GM23338 (cell line): ENCODE data around the gene DENND2C. TPM values are rescaled to one million over a fixed set of nuclear protein-coding genes. Genes with fewer than 3 reads are reported as not detected.

ENCODE experiments used
- ATAC-seq: fragments of 200-7000 bp; cut with Tn5 transposase; 3 replicates; pipeline ENCODE4 v1.9.1; 2020
- DNase-seq: peaks from one replicate; pipeline ENCODE4 v3.0.0-alpha.2; 2015; ENCODE audit warnings: low spot score
- H2AFZ ChIP-seq: fragments of 200-600 bp; sonication (generic); 2 replicates; pipeline ENCODE4 v1.8.0; 2016; ENCODE audit warnings: antibody characterized with exemption, mild to moderate bottlenecking, moderate library complexity
- H3F3A ChIP-seq: fragments of 200-600 bp; sonication (generic); replicated peaks from 2 replicates; pipeline ENCODE4 v1.8.0; 2017; ENCODE audit warnings: antibody characterized with exemption, mixed run types, low read depth
- H3K27ac ChIP-seq: fragments of 200-600 bp; sonication (generic); 2 replicates; pipeline ENCODE4 v1.6.1; 2016; ENCODE audit warnings: low read depth
- H3K27me3 ChIP-seq: fragments of 200-600 bp; sonication (generic); 2 replicates; pipeline ENCODE4 v1.8.0; 2016; ENCODE audit warnings: mild to moderate bottlenecking, mixed run types, moderate library complexity; ENCODE audit not compliant: insufficient read depth
- H3K36me3 ChIP-seq: fragments of 200-600 bp; sonication (generic); 2 replicates; pipeline ENCODE4 v1.8.0; 2016; ENCODE audit warnings: mild to moderate bottlenecking; ENCODE audit not compliant: insufficient read depth
- H3K4me1 ChIP-seq: fragments of 200-600 bp; sonication (generic); 2 replicates; pipeline ENCODE4 v1.8.0; 2016; ENCODE audit warnings: mild to moderate bottlenecking, moderate library complexity; ENCODE audit not compliant: insufficient read depth
- H3K4me2 ChIP-seq: fragments of 200-600 bp; sonication (generic); 2 replicates; pipeline ENCODE4 v1.7.1; 2017; ENCODE audit warnings: mixed run types
- H3K4me3 ChIP-seq: fragments of 200-600 bp; sonication (generic); 2 replicates; pipeline ENCODE4 v1.6.1; 2016; ENCODE audit warnings: mixed run types
- H3K79me2 ChIP-seq: fragments of 200-600 bp; sonication (generic); replicated peaks from 2 replicates; pipeline ENCODE4 v1.8.0; 2017; ENCODE audit warnings: mild to moderate bottlenecking; ENCODE audit not compliant: insufficient read depth
- H3K9me2 ChIP-seq: fragments of 200-600 bp; sonication (generic); 2 replicates; pipeline ENCODE4 v1.8.0; 2017; ENCODE audit not compliant: insufficient read depth
- H4K20me1 ChIP-seq: fragments of 200-600 bp; sonication (generic); replicated peaks from 2 replicates; pipeline ENCODE4 v1.8.0; 2017; ENCODE audit warnings: mild to moderate bottlenecking; ENCODE audit not compliant: insufficient read depth
- H3K27ac Mint-ChIP-seq: 2 replicates; pipeline ENCODE4 v1.8.0; 2020; ENCODE audit warnings: inconsistent platforms, mild to moderate bottlenecking, moderate library complexity, mixed read lengths
- H3K27me3 Mint-ChIP-seq: 3 replicates; pipeline ENCODE4 v1.8.0; 2022; ENCODE audit warnings: low read depth, mild to moderate bottlenecking, moderate library complexity, mixed read lengths, inconsistent platforms; ENCODE audit not compliant: insufficient read depth, poor library complexity
- H3K36me3 Mint-ChIP-seq: 3 replicates; pipeline ENCODE4 v1.8.0; 2021; ENCODE audit warnings: low read depth, mild to moderate bottlenecking, inconsistent platforms, moderate library complexity, mixed read lengths
- H3K4me1 Mint-ChIP-seq: 3 replicates; pipeline ENCODE4 v1.8.0; 2020; ENCODE audit warnings: mild to moderate bottlenecking, inconsistent platforms, mixed read lengths
- H3K4me3 Mint-ChIP-seq: 3 replicates; pipeline ENCODE4 v1.8.0; 2021; ENCODE audit warnings: moderate library complexity, mild to moderate bottlenecking, inconsistent platforms, mixed read lengths
- H3K9me3 Mint-ChIP-seq: 3 replicates; pipeline ENCODE4 v1.8.0; 2020; ENCODE audit warnings: moderate library complexity, mild to moderate bottlenecking, inconsistent platforms, mixed read lengths
- CREB1 ChIP-seq: fragments of 250-450 bp; sonication (Bioruptor Pico); IDR thresholded peaks from 2 replicates; pipeline ENCODE4 v1.5.0; 2020; ENCODE audit warnings: low read depth, mild to moderate bottlenecking, moderate library complexity
- ETS1 ChIP-seq: IDR thresholded peaks from 2 replicates; pipeline ENCODE4 v1.6.1; 2016; ENCODE audit warnings: antibody characterized with exemption
- EZH2 ChIP-seq: fragments of 200-600 bp; sonication (generic); IDR thresholded peaks from one replicate; pipeline ENCODE4 v1.8.0; 2017; ENCODE audit warnings: antibody characterized with exemption, mild to moderate bottlenecking, low read depth; ENCODE audit not compliant: unreplicated experiment
- EZH2phosphoT487 ChIP-seq: fragments of 200-600 bp; sonication (generic); IDR thresholded peaks from one replicate; pipeline ENCODE4 v1.8.1; 2018; ENCODE audit warnings: antibody characterized with exemption; ENCODE audit not compliant: unreplicated experiment
- JUNB ChIP-seq: IDR thresholded peaks from one replicate; pipeline ENCODE4 v1.6.1; 2016; ENCODE audit warnings: antibody characterized with exemption; ENCODE audit not compliant: unreplicated experiment
- NANOG ChIP-seq: IDR thresholded peaks from 2 replicates; pipeline ENCODE4 v1.6.1; 2016; ENCODE audit warnings: antibody characterized with exemption, borderline replicate concordance
- POLR2AphosphoS5 ChIP-seq: IDR thresholded peaks from 2 replicates; pipeline ENCODE4 v1.6.1; 2016; ENCODE audit warnings: antibody characterized with exemption, low read depth
- STAT1 ChIP-seq: IDR thresholded peaks from one replicate; pipeline ENCODE4 v1.6.1; 2016; ENCODE audit warnings: antibody characterized with exemption; ENCODE audit not compliant: unreplicated experiment
- ZNF114 ChIP-seq: fragments of 250-450 bp; sonication (Bioruptor Pico); IDR thresholded peaks from 2 replicates; pipeline ENCODE4 v1.5.0; 2020; ENCODE audit warnings: mild to moderate bottlenecking, moderate library complexity
- ZNF331 ChIP-seq: fragments of 250-450 bp; sonication (Bioruptor Pico); IDR thresholded peaks from 2 replicates; pipeline ENCODE4 v1.5.0; 2020; ENCODE audit warnings: low read depth, mild to moderate bottlenecking, moderate library complexity
- polyA plus RNA-seq: library from polyadenylated mRNA; unstranded; fragments of >200 nt; fragmentation: Nextera tagmentation; extraction: Ambion mirVana; gene quantifications from 2 replicates; pipeline ENCODE4 v1.2.1, GENCODE V29; 2016
- total RNA-seq: library from RNA; depleted of rRNA; stranded (reverse); fragments of >200 nt; shearing (Covaris generic); gene quantifications from 2 replicates; pipeline ENCODE4 v1.2.3, GENCODE V29; 2014

The DENND2C gene
- total and polyA plus RNA-seq, 2 experiments from 2014 or later: 4.1 to 7.0 TPM

- no peak overlapping the region for H3K4me3 Mint-ChIP-seq
These were observed 84.6 kb downstream of the DENND2C start for GRCh38 chr1:114585231-114585630.

GRCh38 chr1:114581335-114582287, 88.2 kb downstream of the DENND2C start, which contains the start of gene BCAS2:
TSS of gene BCAS2 (minus strand) at chr1:114581615. CDS start at chr1:114581591, 24 bp downstream.
- H3K36me3 Mint-ChIP-seq: peaks cover 34% of the 10 kb centered on the region
- Histone ChIP-seq H3F3A (no peaks in the 10 kb centered on the region), H3K4me2 (peak within 1 kb of the TSS; percentile 81), H3K27ac (peak within 1 kb of the TSS; percentile 81), H3K4me1 (peaks cover 13% of the 10 kb centered on the region; the same call in 1 of the 2 replicates), H2AFZ (no peak within 1 kb of the TSS; the same call in 1 of the 2 replicates), H3K4me3 (peak within 1 kb of the TSS; percentile 70), H3K36me3 (peaks cover 5% of the 10 kb centered on the region; the same call in 1 of the 2 replicates), H3K27me3 (no peaks in the 10 kb centered on the region), H3K9me2 (peaks cover 7% of the 10 kb centered on the region; the same call in 1 of the 2 replicates), H4K20me1 (peaks cover 5% of the 10 kb centered on the region; the same call in 1 of the 2 replicates), H3K79me2 (peaks cover 39% of the 10 kb centered on the region)
- TF ChIP-seq EZH2 (no peak), CREB1 (CRISPR knock-in tag) (peak; percentile 97), ZNF331 (CRISPR knock-in tag) (peak; percentile 22; the same call in 1 of the 2 replicates), EZH2phosphoT487 (no peak), NANOG (0 out of 2 replicates have a peak, but pooled peaks have one; percentile 4), ETS1 (peak; percentile 80), POLR2AphosphoS5 (peak; percentile 92)
- 0 out of 3 replicates have a peak, but pooled peaks cover 7% of the 10 kb centered on the region for H3K4me1 Mint-ChIP-seq
- H3K4me3 Mint-ChIP-seq: peak within 1 kb of the TSS; percentile 100
- DNase-seq (peak; percentile 98), ATAC-seq (peak; percentile 96)
- no peaks in the 10 kb centered on the region for H3K9me3 Mint-ChIP-seq
- peak within 1 kb of the TSS; percentile 99 for H3K27ac Mint-ChIP-seq
- H3K27me3 Mint-ChIP-seq: peaks cover 6% of the 10 kb centered on the region

More at GRCh38 chr1:114585231-114585630, 84.6 kb downstream of the DENND2C start:
- Histone ChIP-seq H3K79me2 (peaks cover 10% of the 10 kb centered on the region), H3K9me2 (peaks cover 7% of the 10 kb centered on the region; the same call in 1 of the 2 replicates), H3K36me3 (no peaks in the 10 kb centered on the region), H2AFZ (no peak overlapping the region), H3K4me2 (no peak overlapping the region), H4K20me1 (no peaks in the 10 kb centered on the region), H3F3A (no peaks in the 10 kb centered on the region), H3K27ac (no peak overlapping the region), H3K4me3 (no peak overlapping the region), H3K27me3 (no peaks in the 10 kb centered on the region), H3K4me1 (peaks cover 11% of the 10 kb centered on the region; the same call in 1 of the 2 replicates)
- Mint-ChIP-seq H3K27me3 (peaks cover 6% of the 10 kb centered on the region), H3K4me1 (0 out of 3 replicates have a peak, but pooled peaks cover 7% of the 10 kb centered on the region), H3K36me3 (peaks cover 4% of the 10 kb centered on the region; the same call in 1 of the 3 replicates), H3K9me3 (no peaks in the 10 kb centered on the region), H3K27ac (no peak overlapping the region)
- no peak for TF ChIP-seq CREB1 (CRISPR knock-in tag)
- no peak for TF ChIP-seq POLR2AphosphoS5
- TF ChIP-seq ZNF331 (CRISPR knock-in tag): no peak
- no peak for TF ChIP-seq STAT1
- no peak for TF ChIP-seq JUNB
- TF ChIP-seq EZH2phosphoT487: no peak
- TF ChIP-seq ZNF114 (CRISPR knock-in tag): no peak
- DNase-seq (no peak), ATAC-seq (no peak)
